Retinal pigment epithelial cell (primary cell): ENCODE measurements around the gene RALGAPA2.

Experiments
- DNase-seq: peaks from one replicate; pipeline ENCODE4 v3.0.0-alpha.2; 2010; ENCODE audit warnings: low read depth
- H3K4me3 ChIP-seq: 2 replicates; pipeline ENCODE4 v1.5.1; 2011; ENCODE audit warnings: mild to moderate bottlenecking, low read length, control low read depth, moderate library complexity
- CTCF ChIP-seq: conservative IDR thresholded peaks from 2 replicates; pipeline ENCODE4 v1.5.1; 2011; ENCODE audit warnings: low read depth, low read length, control low read depth, inconsistent platforms

RALGAPA2 gene

GRCh38 chr20:20398123-20398522, 314.3 kb downstream of the RALGAPA2 start:
- DNase-seq, result no peak
- no peak overlapping the region for H3K4me3 ChIP-seq
- TF ChIP-seq CTCF, result no peak

- no peak overlapping the region for H3K4me3 ChIP-seq
- no peak for TF ChIP-seq CTCF
- DNase-seq, result no peak
Measured at GRCh38 chr20:20396794-20397193, 315.6 kb downstream of the RALGAPA2 start.

- no peak for TF ChIP-seq CTCF
- no peak overlapping the region for H3K4me3 ChIP-seq
- no peak for DNase-seq
Measured at GRCh38 chr20:20395903-20396568, 316.4 kb downstream of the RALGAPA2 start.

- H3K4me3 ChIP-seq, result no peak overlapping the region
- no peak for TF ChIP-seq CTCF
- DNase-seq, result no peak
Measured at GRCh38 chr20:20395087-20395486, 317.4 kb downstream of the RALGAPA2 start.

- no peak for TF ChIP-seq CTCF
- no peak for DNase-seq
- H3K4me3 ChIP-seq, result no peak overlapping the region
Measured at GRCh38 chr20:20393207-20394120, 319.0 kb downstream of the RALGAPA2 start.

- no peak for DNase-seq
- no peak for TF ChIP-seq CTCF
Measured at GRCh38 chr20:20391766-20392165, 320.7 kb downstream of the RALGAPA2 start.

GRCh38 chr20:20391115-20391514, 321.3 kb downstream of the RALGAPA2 start:
- no peak overlapping the region for H3K4me3 ChIP-seq
- TF ChIP-seq CTCF, result no peak
- no peak for DNase-seq

More at GRCh38 chr20:20391766-20392165, 320.7 kb downstream of the RALGAPA2 start:
- no peak overlapping the region for H3K4me3 ChIP-seq
